HEK293T (cell line): ENCODE data around the gene PRKCA.

Experiments used
- ELF4 ChIP-seq: fragments of 450-650 bp; IDR thresholded peaks from 2 replicates; pipeline ENCODE4 v1.6.1; 2017; ENCODE audit warnings: antibody characterized with exemption
- ZNF384 ChIP-seq: fragments of 450-650 bp; IDR thresholded peaks from 2 replicates; pipeline ENCODE4 v1.6.1; 2016

DNA sequence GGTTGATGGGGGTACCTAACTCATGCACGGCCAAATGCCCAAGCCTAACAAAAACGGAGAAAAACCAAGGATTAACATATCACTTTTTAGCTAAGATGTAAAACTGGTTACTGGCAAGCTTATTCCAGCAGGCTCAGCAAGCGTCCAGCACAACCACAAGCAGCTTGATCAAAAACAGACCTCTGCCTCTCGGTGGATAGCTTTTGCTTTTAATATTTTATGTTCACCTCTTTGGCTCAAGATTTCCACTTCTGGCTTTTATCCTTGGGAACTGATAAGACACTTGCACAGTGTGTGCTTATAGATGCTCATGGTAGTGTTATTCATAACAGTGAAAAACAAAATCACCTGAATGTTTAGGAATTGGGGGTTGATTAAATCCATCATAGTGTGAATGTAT lies 325.6 kb downstream of the PRKCA start:
- TF ChIP-seq ELF4 (no peak), ZNF384 (no peak)
